Vagina (tissue), 2 donors: Measurements from ENCODE around the gene MMP1. TPM values are rescaled to one million over a fixed set of nuclear protein-coding genes. Genes with fewer than 3 reads are reported as not detected.

Experiments used
- DNase-seq, 2 donors: peaks; one replicate each; pipeline ENCODE4 v3.0.0-alpha.2; 2017; ENCODE audit errors: extremely low spot score in 2 of 2
- H3K27ac ChIP-seq: fragments of 200-600 bp; sonication (generic); one replicate; pipeline ENCODE4 v1.5.1; 2019
- H3K27me3 ChIP-seq: fragments of 200-600 bp; sonication (generic); one replicate; pipeline ENCODE4 v1.5.1; 2019
- H3K36me3 ChIP-seq, 2 donors: fragments of 200-600 bp; sonication (generic); one replicate each; pipeline ENCODE4 v1.5.1; 2017 to 2019
- H3K4me1 ChIP-seq: fragments of 200-600 bp; sonication (generic); one replicate; pipeline ENCODE4 v1.5.1; 2019
- H3K4me3 ChIP-seq, 2 donors: fragments of 200-600 bp; sonication (generic); 1 replicate in 1 of 2; 2 replicates in 1 of 2; pipeline ENCODE4 v1.5.1; 2016 to 2019
- H3K9me3 ChIP-seq: fragments of 200-600 bp; sonication (generic); one replicate; pipeline ENCODE4 v1.5.1; 2019
- CTCF ChIP-seq, 3 experiments: fragments of 450-650 bp in 2 of 3; fragments of 200-600 bp in 1 of 3; sonication (generic) in 1 of 3; IDR thresholded peaks; one replicate each; pipeline ENCODE4 v1.5.1; 2017 to 2019; ENCODE audit warnings: antibody characterized with exemption in 3 of 3, mild to moderate bottlenecking in 2 of 3, moderate library complexity in 2 of 3
- POLR2A ChIP-seq, 2 donors: fragments of 450-650 bp; IDR thresholded peaks; one replicate each; pipeline ENCODE4 v1.6.1; 2017; ENCODE audit warnings: antibody characterized with exemption in 2 of 2, mild to moderate bottlenecking in 2 of 2, moderate library complexity in 2 of 2
- POLR2AphosphoS5 ChIP-seq, 2 donors: sonication (generic); formaldehyde crosslinking; IDR thresholded peaks; one replicate each; pipeline ENCODE4 v1.9.0; 2017; ENCODE audit warnings: antibody characterized with exemption in 2 of 2, mild to moderate bottlenecking in 2 of 2, low read depth in 1 of 2; ENCODE audit not compliant: insufficient read depth in 1 of 2
- intact Hi-C: fragments of 100-400 bp; cut with DNase I; formaldehyde crosslinking; loops from one replicate; pipeline ENCODE4 v1.15.1; 2023
- total RNA-seq: library from RNA; depleted of rRNA; stranded (reverse); fragments of >200 nt; gene quantifications from one replicate; pipeline ENCODE4 v1.2.3, GENCODE V29; 2016

Gene MMP1
- total RNA-seq, 1 donor from 2014 or later = not detected

- no peak for DNase-seq
- intact Hi-C loops = no loop called here
- H3K27me3 ChIP-seq = no peaks in the 10 kb centered on the region
- H3K9me3 ChIP-seq = no peaks in the 10 kb centered on the region
- no peaks in the 10 kb centered on the region for H3K36me3 ChIP-seq
- TF ChIP-seq POLR2A (IDR thresholded peaks at IDR 0.05) (no peak), CTCF (IDR thresholded peaks at IDR 0.05) (no peak), POLR2AphosphoS5 (IDR thresholded peaks at IDR 0.05; ENCODE audit: insufficient read depth in 1 of 2, low read depth in 1 of 2) (no peak)
- no peaks in the 10 kb centered on the region for H3K4me1 ChIP-seq
- H3K27ac ChIP-seq = no peak overlapping the region
- H3K4me3 ChIP-seq = no peak overlapping the region
Measured at GRCh38 chr11:102809971-102810370, 12.0 kb upstream of the MMP1 start.

- intact Hi-C loops = no loop called here
- Histone ChIP-seq H3K4me3 (no peak overlapping the region), H3K36me3 (no peaks in the 10 kb centered on the region), H3K27ac (no peak overlapping the region), H3K4me1 (no peaks in the 10 kb centered on the region), H3K9me3 (no peaks in the 10 kb centered on the region), H3K27me3 (no peaks in the 10 kb centered on the region)
- TF ChIP-seq CTCF (IDR thresholded peaks at IDR 0.05) (no peak), POLR2AphosphoS5 (IDR thresholded peaks at IDR 0.05; ENCODE audit: insufficient read depth in 1 of 2, low read depth in 1 of 2) (no peak), POLR2A (IDR thresholded peaks at IDR 0.05) (no peak)
- DNase-seq = no peak
Measured at GRCh38 chr11:102807921-102808320, 10.0 kb upstream of the MMP1 start.

GRCh38 chr11:102806296-102806695 lies 8.3 kb upstream of the MMP1 start:
- intact Hi-C loops = no loop called here
- no peak for DNase-seq
- no peak for TF ChIP-seq CTCF (IDR thresholded peaks at IDR 0.05)
- TF ChIP-seq POLR2AphosphoS5 (IDR thresholded peaks at IDR 0.05; ENCODE audit: insufficient read depth in 1 of 2, low read depth in 1 of 2) = no peak
- no peak for TF ChIP-seq POLR2A (IDR thresholded peaks at IDR 0.05)
- Histone ChIP-seq H3K27ac (no peak overlapping the region), H3K4me1 (no peaks in the 10 kb centered on the region), H3K36me3 (no peaks in the 10 kb centered on the region), H3K4me3 (no peak overlapping the region), H3K27me3 (no peaks in the 10 kb centered on the region), H3K9me3 (no peaks in the 10 kb centered on the region)

GRCh38 chr11:102802341-102802740 lies 4.4 kb upstream of the MMP1 start:
- Histone ChIP-seq H3K27me3 (no peaks in the 10 kb centered on the region), H3K9me3 (no peaks in the 10 kb centered on the region), H3K27ac (no peak overlapping the region), H3K4me3 (no peak overlapping the region), H3K36me3 (no peaks in the 10 kb centered on the region), H3K4me1 (no peaks in the 10 kb centered on the region)
- no peak for DNase-seq
- TF ChIP-seq POLR2A (IDR thresholded peaks at IDR 0.05) = no peak
- no peak for TF ChIP-seq POLR2AphosphoS5 (IDR thresholded peaks at IDR 0.05; ENCODE audit: insufficient read depth in 1 of 2, low read depth in 1 of 2)
- no peak for TF ChIP-seq CTCF (IDR thresholded peaks at IDR 0.05)
- intact Hi-C loops = no loop called here

GRCh38 chr11:102800767-102801166 lies 2.8 kb upstream of the MMP1 start:
- H3K9me3 ChIP-seq = no peaks in the 10 kb centered on the region
- no peaks in the 10 kb centered on the region for H3K36me3 ChIP-seq
- intact Hi-C loops = no loop called here
- TF ChIP-seq CTCF (IDR thresholded peaks at IDR 0.05) (no peak), POLR2A (IDR thresholded peaks at IDR 0.05) (no peak), POLR2AphosphoS5 (IDR thresholded peaks at IDR 0.05; ENCODE audit: insufficient read depth in 1 of 2, low read depth in 1 of 2) (no peak)
- H3K4me3 ChIP-seq = no peak overlapping the region
- H3K4me1 ChIP-seq = no peaks in the 10 kb centered on the region
- DNase-seq = no peak
- H3K27ac ChIP-seq = no peak overlapping the region
- no peaks in the 10 kb centered on the region for H3K27me3 ChIP-seq
